GM12878 (cell line): ENCODE measurements around the gene ADAMTS7. TPM values are rescaled to one million over a fixed set of nuclear protein-coding genes. Genes with fewer than 3 reads are reported as not detected.

Experiments
- ATAC-seq: fragments of 200-7000 bp; cut with Tn5 transposase; 3 replicates; pipeline ENCODE4 v1.9.1; 2020; ENCODE audit warnings: mild to moderate bottlenecking, moderate library complexity
- BruUV-seq: library from RNA; stranded (reverse); fragments of 400-500 nt; replicated peaks from 2 replicates; lab custom pipeline; 2021; lab: Mats Ljungman, UMichigan
- CTCF ChIA-PET: fragments of 300-600 bp; sonication (Branson Sonifier 250); formaldehyde crosslinking; extraction: SDS; loops from one replicate; lab custom pipeline; 2021; ENCODE audit warnings: inconsistent platforms; lab: Yijun Ruan, JAX
- POLR2A ChIA-PET: fragments of 350-600 bp; formaldehyde crosslinking; extraction: SDS; loops from one replicate; lab custom pipeline; 2021; ENCODE audit warnings: inconsistent platforms; lab: Charles Lee
- RAD21 ChIA-PET: fragments of 300-600 bp; sonication (Branson Sonifier 250); formaldehyde crosslinking; loops from one replicate; lab custom pipeline; 2023; ENCODE audit warnings: antibody characterized with exemption; ENCODE audit not compliant: unreplicated experiment; lab: Charles Lee
- SMC1A ChIA-PET: fragments of 300-600 bp; sonication (Branson Sonifier 250); formaldehyde crosslinking; loops from one replicate; lab custom pipeline; 2023; ENCODE audit not compliant: unreplicated experiment, uncharacterized antibody; lab: Charles Lee
- DNase-seq: peaks from one replicate; pipeline ENCODE4 v3.0.0-alpha.2; 2011; ENCODE audit warnings: low read depth, low spot score
- FAIRE-seq: peaks from 3 replicates; lab custom pipeline; 2011; peaks lifted over from hg19 to GRCh38; lab: Jason Lieb, UNC
- H2AFZ ChIP-seq: 2 replicates; pipeline ENCODE4 v1.6.0; 2011; ENCODE audit warnings: low read depth, low read length, control low read depth; ENCODE audit not compliant: control insufficient read depth
- H3K27ac ChIP-seq: 2 replicates; pipeline ENCODE4 v1.5.1; 2011; ENCODE audit warnings: control low read depth; ENCODE audit not compliant: control insufficient read depth, insufficient read depth
- H3K27me3 ChIP-seq, 2 experiments: replicated peaks in 1 of 2; 2 replicates each; pipeline versions ENCODE4 v1.6.0 to v1.6.1; 2011; ENCODE audit warnings: low read length in 1 of 2; ENCODE audit not compliant: control insufficient read depth in 2 of 2, insufficient read depth in 2 of 2
- H3K36me3 ChIP-seq, 2 experiments: 2 replicates each; pipeline ENCODE4 v1.5.1; 2011; ENCODE audit warnings: low read length in 1 of 2; ENCODE audit not compliant: control insufficient read depth in 2 of 2, insufficient read depth in 2 of 2
- H3K4me1 ChIP-seq: 2 replicates; pipeline ENCODE4 v1.6.1; 2011; ENCODE audit warnings: mild to moderate bottlenecking, low read length, moderate library complexity, mixed read lengths; ENCODE audit not compliant: control insufficient read depth, insufficient read depth
- H3K4me2 ChIP-seq: 2 replicates; pipeline ENCODE4 v1.6.0; 2011; ENCODE audit warnings: control low read depth; ENCODE audit not compliant: control insufficient read depth, insufficient read depth
- H3K4me3 ChIP-seq: fragments of 200-600 bp; sonication (generic); 2 replicates; pipeline ENCODE4 v1.5.1; 2016
- H3K79me2 ChIP-seq: 2 replicates; pipeline ENCODE4 v1.6.0; 2011; ENCODE audit warnings: low read length; ENCODE audit not compliant: control insufficient read depth, insufficient read depth
- H3K9ac ChIP-seq: 2 replicates; pipeline ENCODE4 v1.8.0; 2011; ENCODE audit warnings: low read length, control low read depth, mixed read lengths; ENCODE audit not compliant: control insufficient read depth, insufficient read depth
- H3K9me3 ChIP-seq: replicated peaks from 3 replicates; pipeline ENCODE4 v1.5.1; 2011; ENCODE audit warnings: mild to moderate bottlenecking, low read length; ENCODE audit not compliant: control insufficient read depth, insufficient read depth
- H4K20me1 ChIP-seq: 2 replicates; pipeline ENCODE4 v1.6.0; 2011; ENCODE audit not compliant: control insufficient read depth, insufficient read depth
- CTCF ChIP-seq, 3 experiments: IDR thresholded peaks in 2 of 3; conservative IDR thresholded peaks in 1 of 3; 2 replicates each; pipeline ENCODE4 v1.5.1; 2011; ENCODE audit warnings: low read depth in 3 of 3, low read length in 3 of 3, mild to moderate bottlenecking in 3 of 3, control low read depth in 2 of 3, moderate library complexity in 2 of 3, inconsistent platforms in 1 of 3, mixed read lengths in 1 of 3; ENCODE audit not compliant: control insufficient read depth in 2 of 3, insufficient read depth in 1 of 3; ENCODE audit errors: extremely low read depth in 1 of 3
- TCF3 ChIP-seq: IDR thresholded peaks from 2 replicates; pipeline ENCODE4 v1.6.1; 2012; ENCODE audit warnings: low read depth, mild to moderate bottlenecking, low read length, borderline replicate concordance; ENCODE audit not compliant: insufficient read depth
- YBX1 ChIP-seq: fragments of 450-650 bp; IDR thresholded peaks from 2 replicates; pipeline ENCODE4 v1.6.1; 2016; ENCODE audit warnings: antibody characterized with exemption
- WGBS: methylation state at CpG from one replicate; pipeline ENCODE4 v1.1.6; 2016; ENCODE audit warnings: low lambda C conversion rate; ENCODE audit not compliant: insufficient replicate concordance, insufficient coverage; ENCODE audit errors: missing lambda C conversion rate; 5-methylcytosine and 5-hydroxymethylcytosine counted together
- in situ Hi-C: fragments of 300-500 bp; cut with MboI; formaldehyde crosslinking; loops from 9 replicates; pipeline ENCODE4 v1.14.3; 2018; ENCODE audit warnings: mixed read lengths
- intact Hi-C: fragments of 100-400 bp; cut with micrococcal nuclease; formaldehyde crosslinking; loops from one replicate; pipeline ENCODE4 v1.14.2; 2022; ENCODE audit not compliant: unreplicated experiment
- polyA plus RNA-seq, 11 experiments: library from polyadenylated mRNA; depleted of rRNA in 4 of 11; unstranded in 6 of 11; stranded (reverse) in 5 of 11; fragments of >200 nt; fragmentation: Nextera tagmentation in 4 of 11; fragmentation: Illumina TruSeq in 1 of 11; extraction: Ambion mirVana in 4 of 11; extraction: Trizol in 1 of 11; gene quantifications; 1 replicate in 1 of 11; 2 replicates in 10 of 11; pipeline versions ENCODE4 v1.2.1 to v1.2.3, GENCODE V29; 2011 to 2016; ENCODE audit warnings: inconsistent platforms in 2 of 11, missing spikeins in 2 of 11, low read depth in 1 of 11
- total RNA-seq, 4 experiments: library from RNA; depleted of rRNA in 3 of 4; stranded (reverse); fragments of >200 nt in 3 of 4; fragmentation: Illumina TruSeq in 1 of 4; extraction: Trizol in 1 of 4; gene quantifications; 2 replicates each; pipeline versions ENCODE4 v1.2.1 to v1.2.3, GENCODE V29; 2013 to 2021

The ADAMTS7 gene
- total and polyA plus RNA-seq, 10 of the 15 experiments (the other 5 are each of a cell fraction or from before 2014, with no cell fraction given), result 0.03 to 0.28 (median 0.06) TPM; not detected in 6

GRCh38 chr15:78831229-78832207, 20.3 kb upstream of the ADAMTS7 start:
- ChIA-PET CTCF (interaction anchor here (0.7 kb wide), 1 partner anchor 16 kb away, joined by 3 read pairs; no protein-coding TSS in a partner anchor), SMC1A (no interaction called here), POLR2A (no interaction called here), RAD21 (no interaction called here)
- H3K27me3 ChIP-seq, result no peaks in the 10 kb centered on the region; a peak in 1 of 4 replicates
- in situ Hi-C loops, result no loop called here
- no peaks in the 10 kb centered on the region for H3K36me3 ChIP-seq
- H4K20me1 ChIP-seq, result no peaks in the 10 kb centered on the region
- no peaks in the 10 kb centered on the region for H3K4me1 ChIP-seq
- H3K79me2 ChIP-seq, result no peaks in the 10 kb centered on the region
- WGBS, result 86% methylated on average over 73 of the region's 73 CpGs
- TF ChIP-seq YBX1 (no peak), CTCF (IDR thresholded peaks at IDR 0.05 in 2 of 3, conservative IDR thresholded peaks at IDR 0.05 in 1 of 3; ENCODE audit: control insufficient read depth in 2 of 3, extremely low read depth in 1 of 3, insufficient read depth in 1 of 3, low read depth in 3 of 3, low read length in 3 of 3) (peak in 1 of 3 experiments; percentile 5; a peak in 1 of 6 replicates), TCF3 (0 out of 2 replicates have a peak, but pooled peaks have one; percentile 12)
- no peaks in the 10 kb centered on the region for H3K9me3 ChIP-seq
- no peak overlapping the region for H3K4me3 ChIP-seq
- H3K9ac ChIP-seq, result no peak overlapping the region
- peak overlapping the region; percentile 78 for H2AFZ ChIP-seq
- DNase-seq (no peak), FAIRE-seq (no peak), ATAC-seq (no peak)
- no TSS peak for BruUV-seq
- H3K27ac ChIP-seq, result no peak overlapping the region
- peak overlapping the region; percentile 33 for H3K4me2 ChIP-seq
- intact Hi-C loops, result no loop called here
